ENCODE measurements around the gene RIOX2.
"Not testable (repeated sequence)": the region's sequence is repeated elsewhere in the genome, so short reads cannot be mapped to it uniquely, and the experiment has no call there.

RIOX2 gene

GRCh38 chr3:97971679-97972567 lies at the start of gene RIOX2:
RIOX2 (minus strand) TSS chr3:97972431; CDS start chr3:97967593, 4,838 bp downstream.
- DNase-seq: peak; percentile 80

- no peak for DNase-seq
Measured at GRCh38 chr3:98020412-98020811, 48.2 kb upstream of the RIOX2 start.

- DNase-seq: no peak
Measured at GRCh38 chr3:98018301-98018700, 46.1 kb upstream of the RIOX2 start.

- no peak for DNase-seq
Measured at GRCh38 chr3:98014268-98014585, 42.0 kb upstream of the RIOX2 start.

GRCh38 chr3:98013411-98014267 lies 41.4 kb upstream of the RIOX2 start:
- DNase-seq: no peak

- no peak for DNase-seq
Measured at GRCh38 chr3:98012979-98013378, 40.7 kb upstream of the RIOX2 start.

GRCh38 chr3:98010883-98011449 lies 38.7 kb upstream of the RIOX2 start:
- DNase-seq: not testable (repeated sequence)

- DNase-seq: no peak
Measured at GRCh38 chr3:98010194-98010882, 38.1 kb upstream of the RIOX2 start.

- DNase-seq: no peak
Measured at GRCh38 chr3:98008855-98009254, 36.6 kb upstream of the RIOX2 start.

GRCh38 chr3:98005438-98005837 lies 33.2 kb upstream of the RIOX2 start:
- no peak for DNase-seq

- no peak for DNase-seq
Measured at GRCh38 chr3:98004721-98005120, 32.5 kb upstream of the RIOX2 start.

GRCh38 chr3:98003306-98003969 lies 31.2 kb upstream of the RIOX2 start:
- no peak for DNase-seq

GRCh38 chr3:98002717-98003116 lies 30.5 kb upstream of the RIOX2 start:
- DNase-seq: no peak

GRCh38 chr3:97999994-98000393 lies 27.8 kb upstream of the RIOX2 start:
- no peak for DNase-seq

GRCh38 chr3:97999103-97999502 lies 26.9 kb upstream of the RIOX2 start:
- DNase-seq: no peak

- DNase-seq: no peak
Measured at GRCh38 chr3:97996988-97997387, 24.8 kb upstream of the RIOX2 start.

GRCh38 chr3:97994328-97994945 lies 22.2 kb upstream of the RIOX2 start:
- no peak for DNase-seq

- DNase-seq: no peak
Measured at GRCh38 chr3:97993526-97993925, 21.3 kb upstream of the RIOX2 start.

GRCh38 chr3:97992547-97993173 lies 20.4 kb upstream of the RIOX2 start:
- no peak for DNase-seq

- DNase-seq: no peak
Measured at GRCh38 chr3:97991293-97991682, 19.1 kb upstream of the RIOX2 start.

GRCh38 chr3:97990624-97991292 lies 18.5 kb upstream of the RIOX2 start:
- no peak for DNase-seq

Data from stimulated activated CD8-positive, alpha-beta memory T cell treated with anti-CD3 and anti-CD28 coated beads, Interleukin-4, amount 100 ng/mL, for 48 hours (primary cell).